ENCODE results near the gene TSLP. TPM values are rescaled to one million over a fixed set of nuclear protein-coding genes. Genes with fewer than 3 reads are reported as not detected.

Gene TSLP
- total and polyA plus RNA-seq, 2 of the 8 experiments (the other 6 are each of a cell fraction or from before 2014, with no cell fraction given), result 0.39 to 1.9 TPM

GRCh38 chr5:111060169-111060568 is 11.3 kb upstream of the TSLP start (continued):
- TF ChIP-seq CHD7 (IDR thresholded peaks at IDR 0.05; ENCODE audit: insufficient replicate concordance, low read length), result no peak
- TF ChIP-seq SP1 (IDR thresholded peaks at IDR 0.05; ENCODE audit: low read depth, low read length), result no peak
- TF ChIP-seq CEBPB (IDR thresholded peaks at IDR 0.05; ENCODE audit: low read depth, low read length), result no peak
- no peak for TF ChIP-seq CTCF (IDR thresholded peaks at IDR 0.05; ENCODE audit: control extremely low read depth in 1 of 3, insufficient read depth in 1 of 3, low read depth in 1 of 3, low read length in 3 of 3)
- no peak for TF ChIP-seq SIN3A (conservative IDR thresholded peaks at IDR 0.05 in 1 of 2, IDR thresholded peaks at IDR 0.05 in 1 of 2; ENCODE audit: low read depth in 1 of 2, low read length in 2 of 2)
- no peak for TF ChIP-seq PHF8 (conservative IDR thresholded peaks at IDR 0.05; ENCODE audit: low read depth, low read length)
- TF ChIP-seq RNF2 (IDR thresholded peaks at IDR 0.05; ENCODE audit: borderline replicate concordance, low read depth, low read length, missing control alignments, poor library complexity, severe bottlenecking), result no peak
- TF ChIP-seq POU5F1 (IDR thresholded peaks at IDR 0.05; ENCODE audit: low read depth, low read length), result no peak
- no peak for TF ChIP-seq CBX8 (IDR thresholded peaks at IDR 0.05; ENCODE audit: borderline replicate concordance, low read depth, low read length)
